A673 (cell line): Measurements from ENCODE around the gene TRAK1. TPM values are rescaled to one million over a fixed set of nuclear protein-coding genes. Genes with fewer than 3 reads are reported as not detected.

ENCODE experiments used
- BruUV-seq: library from RNA; stranded (reverse); fragments of 400-500 nt; replicated peaks from 2 replicates; lab custom pipeline; 2021; lab: Mats Ljungman, UMichigan
- CTCF ChIA-PET: fragments of 300-600 bp; sonication (Branson Sonifier 250); formaldehyde crosslinking; loops from one replicate; lab custom pipeline; 2022; ENCODE audit warnings: antibody characterized with exemption; lab: Charles Lee
- POLR2A ChIA-PET: fragments of 300-600 bp; sonication (Branson Sonifier 250); formaldehyde crosslinking; loops from one replicate; lab custom pipeline; 2022; ENCODE audit warnings: antibody characterized with exemption; ENCODE audit not compliant: low non-redundant PET; lab: Charles Lee
- DNase-seq: peaks from one replicate; pipeline ENCODE4 v3.0.0-alpha.2; 2015; ENCODE audit warnings: low spot score
- H3K27ac ChIP-seq: fragments of 200-600 bp; sonication (generic); 2 replicates; pipeline ENCODE4 v1.5.1; 2016; ENCODE audit warnings: mixed run types, low read depth, mild to moderate bottlenecking, mixed read lengths, antibody characterized with exemption, low read length; ENCODE audit not compliant: poor library complexity, severe bottlenecking
- H3K27me3 ChIP-seq: fragments of 200-600 bp; sonication (generic); replicated peaks from 2 replicates; pipeline ENCODE4 v1.6.1; 2017; ENCODE audit warnings: mixed run types, low read depth, mild to moderate bottlenecking, mixed read lengths, antibody characterized with exemption, low read length; ENCODE audit not compliant: insufficient read depth, poor library complexity
- H3K36me3 ChIP-seq: fragments of 200-600 bp; sonication (generic); 2 replicates; pipeline ENCODE4 v1.6.1; 2016; ENCODE audit warnings: mixed run types, mild to moderate bottlenecking, mixed read lengths, antibody characterized with exemption, low read length; ENCODE audit not compliant: insufficient read depth, poor library complexity, severe bottlenecking
- H3K4me1 ChIP-seq: fragments of 200-600 bp; sonication (generic); 2 replicates; pipeline ENCODE4 v1.6.1; 2017; ENCODE audit warnings: mixed run types, mild to moderate bottlenecking, mixed read lengths, antibody characterized with exemption, low read length; ENCODE audit not compliant: insufficient read depth, poor library complexity, severe bottlenecking
- H3K4me3 ChIP-seq: fragments of 200-600 bp; sonication (generic); 2 replicates; pipeline ENCODE4 v1.5.1; 2016; ENCODE audit warnings: low read depth, mixed run types, mild to moderate bottlenecking, mixed read lengths, low read length; ENCODE audit not compliant: poor library complexity, severe bottlenecking
- H3K9me3 ChIP-seq: fragments of 200-600 bp; sonication (generic); 2 replicates; pipeline ENCODE4 v1.6.1; 2016; ENCODE audit warnings: mixed run types, low read depth, mild to moderate bottlenecking, mixed read lengths, antibody characterized with exemption, low read length; ENCODE audit not compliant: poor library complexity, severe bottlenecking
- CTCF ChIP-seq: fragments of 300-800, 200-600 bp; sonication (generic); conservative IDR thresholded peaks from 2 replicates; pipeline ENCODE4 v1.5.1; 2017; ENCODE audit warnings: low read depth, mild to moderate bottlenecking, antibody characterized with exemption, low read length, moderate library complexity, mixed read lengths
- EZH2 ChIP-seq: fragments of 200-600 bp; sonication (generic); IDR thresholded peaks from 2 replicates; pipeline ENCODE4 v1.6.1; 2017; ENCODE audit warnings: borderline replicate concordance, low read depth, mild to moderate bottlenecking, mixed read lengths, antibody characterized with exemption, low read length; ENCODE audit not compliant: poor library complexity, severe bottlenecking
- intact Hi-C: fragments of 100-400 bp; cut with micrococcal nuclease; formaldehyde crosslinking; loops from one replicate; pipeline ENCODE4 v1.10.0; 2022; ENCODE audit not compliant: unreplicated experiment
- total RNA-seq: library from RNA; stranded (reverse); gene quantifications from 2 replicates; pipeline ENCODE4 v1.2.3, GENCODE V29; 2021

Gene TRAK1
- total RNA-seq, 1 experiment from 2014 or later = 16.3 TPM

- Histone ChIP-seq H3K4me3 (no peak overlapping the region), H3K27me3 (no peaks in the 10 kb centered on the region), H3K4me1 (peaks cover 4% of the 10 kb centered on the region), H3K9me3 (no peaks in the 10 kb centered on the region), H3K27ac (no peak overlapping the region), H3K36me3 (no peaks in the 10 kb centered on the region)
- POLR2A ChIA-PET = no interaction called here
- no TSS peak for BruUV-seq
- intact Hi-C loops = no loop called here
- CTCF ChIA-PET = no interaction called here
- no peak for DNase-seq
- no peak for TF ChIP-seq CTCF
Measured at GRCh38 chr3:42088803-42089530, 2.2 kb upstream of the TRAK1 start.

- Histone ChIP-seq H3K4me1 (peaks cover 2% of the 10 kb centered on the region), H3K27me3 (no peaks in the 10 kb centered on the region), H3K36me3 (no peaks in the 10 kb centered on the region), H3K9me3 (no peaks in the 10 kb centered on the region), H3K27ac (no peak overlapping the region), H3K4me3 (no peak overlapping the region)
- no peak for DNase-seq
- no TSS peak for BruUV-seq
- intact Hi-C loops = loop anchor here (10.0 kb wide), 1 partner anchor 77 kb away; no protein-coding TSS in a partner anchor
- TF ChIP-seq EZH2 (no peak), CTCF (no peak)
- ChIA-PET POLR2A (no interaction called here), CTCF (no interaction called here)
Measured at GRCh38 chr3:42092006-42092405, 849 bp downstream of the TRAK1 start.

GRCh38 chr3:42094128-42094527 lies 3.0 kb downstream of the TRAK1 start:
- no peak for TF ChIP-seq EZH2
- TF ChIP-seq CTCF = no peak
- Histone ChIP-seq H3K27ac (no peak overlapping the region), H3K27me3 (no peaks in the 10 kb centered on the region), H3K36me3 (no peaks in the 10 kb centered on the region), H3K4me1 (peaks cover 8% of the 10 kb centered on the region), H3K9me3 (no peaks in the 10 kb centered on the region), H3K4me3 (no peak overlapping the region)
- DNase-seq = no peak
- intact Hi-C loops = loop anchor here (10.0 kb wide), 1 partner anchor 79 kb away; no protein-coding TSS in a partner anchor
- no TSS peak for BruUV-seq
- ChIA-PET POLR2A (no interaction called here), CTCF (no interaction called here)
